GM19043 (cell line): ENCODE results near the gene RABEP2.

ENCODE experiments used
- ATAC-seq: cut with Tn5 transposase; IDR thresholded peaks from one replicate; pipeline ENCODE4 v1.9.1; 2021; ENCODE audit warnings: low read depth; ENCODE audit not compliant: unreplicated experiment

The RABEP2 gene

DNA sequence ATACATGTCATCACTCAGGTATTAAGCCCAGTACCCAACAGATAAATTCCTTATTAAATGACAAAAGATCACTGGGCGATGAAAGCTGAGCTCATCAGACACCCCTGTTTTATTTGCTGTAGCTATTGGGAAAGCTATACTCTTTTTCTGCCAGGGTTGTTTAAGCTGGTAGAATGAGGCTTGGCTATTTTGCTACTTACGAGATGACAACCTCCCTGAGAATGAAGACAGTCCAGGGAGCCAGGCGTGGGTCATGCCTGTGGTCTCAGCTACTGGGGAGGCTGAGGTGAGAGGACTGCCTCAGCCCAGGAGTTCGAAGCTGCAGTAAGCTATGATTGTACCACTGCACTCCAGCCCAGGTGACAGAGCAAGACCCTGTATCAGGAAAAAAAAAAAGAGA is 65.7 kb downstream of the RABEP2 start:
- no peak for ATAC-seq

DNA sequence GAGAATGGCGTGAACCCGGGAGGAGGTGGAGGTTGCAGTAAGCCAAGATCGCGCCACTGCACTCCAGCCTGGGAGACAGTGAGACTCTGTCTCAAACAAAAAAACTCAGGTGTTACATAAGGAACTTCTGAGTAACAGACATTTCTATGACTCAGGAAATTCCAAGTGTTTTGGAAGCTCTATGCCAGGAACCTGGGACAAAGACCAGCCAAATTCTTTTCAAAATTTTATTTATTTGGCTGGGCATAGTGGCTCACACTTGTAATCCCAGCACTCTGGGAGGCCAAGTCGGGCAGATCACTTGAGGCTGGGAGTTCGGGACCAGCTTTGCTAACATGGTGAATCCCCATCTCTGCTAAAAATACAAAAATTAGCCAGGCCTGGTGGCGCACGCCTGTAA is 66.6 kb downstream of the RABEP2 start:
- no peak for ATAC-seq
